LNCAP (cell line): ENCODE measurements around the gene STAG2.

Source experiments
- TF ChIP-seq, protein P1 (sequence below): fragments of 450-650 bp; IDR thresholded peaks from 2 replicates; pipeline ENCODE4 v1.5.1; 2017; ENCODE audit warnings: mild to moderate bottlenecking

Gene STAG2

DNA sequence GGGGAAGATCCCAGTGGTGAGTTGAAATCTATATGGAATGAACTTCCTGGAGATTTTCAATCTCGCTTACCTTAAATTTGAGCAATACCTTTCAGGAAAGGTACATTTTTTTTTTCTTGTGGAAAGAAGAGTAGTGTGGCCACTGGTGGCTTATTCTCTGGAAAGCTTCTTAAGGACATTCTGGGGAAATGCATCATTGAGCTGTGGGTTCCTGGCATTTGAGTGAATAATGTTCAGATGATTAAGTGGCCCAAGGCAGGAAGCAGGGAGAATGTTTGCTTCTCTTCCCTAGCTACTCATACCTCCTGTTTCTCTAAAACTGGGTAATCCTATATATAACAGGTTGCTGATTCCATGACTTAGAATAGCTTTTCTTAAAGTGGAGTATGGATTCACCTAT is 31.8 kb downstream of the STAG2 start:
- TF ChIP-seq, protein P1, sequence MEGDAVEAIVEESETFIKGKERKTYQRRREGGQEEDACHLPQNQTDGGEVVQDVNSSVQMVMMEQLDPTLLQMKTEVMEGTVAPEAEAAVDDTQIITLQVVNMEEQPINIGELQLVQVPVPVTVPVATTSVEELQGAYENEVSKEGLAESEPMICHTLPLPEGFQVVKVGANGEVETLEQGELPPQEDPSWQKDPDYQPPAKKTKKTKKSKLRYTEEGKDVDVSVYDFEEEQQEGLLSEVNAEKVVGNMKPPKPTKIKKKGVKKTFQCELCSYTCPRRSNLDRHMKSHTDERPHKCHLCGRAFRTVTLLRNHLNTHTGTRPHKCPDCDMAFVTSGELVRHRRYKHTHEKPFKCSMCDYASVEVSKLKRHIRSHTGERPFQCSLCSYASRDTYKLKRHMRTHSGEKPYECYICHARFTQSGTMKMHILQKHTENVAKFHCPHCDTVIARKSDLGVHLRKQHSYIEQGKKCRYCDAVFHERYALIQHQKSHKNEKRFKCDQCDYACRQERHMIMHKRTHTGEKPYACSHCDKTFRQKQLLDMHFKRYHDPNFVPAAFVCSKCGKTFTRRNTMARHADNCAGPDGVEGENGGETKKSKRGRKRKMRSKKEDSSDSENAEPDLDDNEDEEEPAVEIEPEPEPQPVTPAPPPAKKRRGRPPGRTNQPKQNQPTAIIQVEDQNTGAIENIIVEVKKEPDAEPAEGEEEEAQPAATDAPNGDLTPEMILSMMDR: no peak

GRCh38 chrX:123993904-123994635 is 32.6 kb downstream of the STAG2 start:
- TF ChIP-seq, protein P1: no peak

DNA sequence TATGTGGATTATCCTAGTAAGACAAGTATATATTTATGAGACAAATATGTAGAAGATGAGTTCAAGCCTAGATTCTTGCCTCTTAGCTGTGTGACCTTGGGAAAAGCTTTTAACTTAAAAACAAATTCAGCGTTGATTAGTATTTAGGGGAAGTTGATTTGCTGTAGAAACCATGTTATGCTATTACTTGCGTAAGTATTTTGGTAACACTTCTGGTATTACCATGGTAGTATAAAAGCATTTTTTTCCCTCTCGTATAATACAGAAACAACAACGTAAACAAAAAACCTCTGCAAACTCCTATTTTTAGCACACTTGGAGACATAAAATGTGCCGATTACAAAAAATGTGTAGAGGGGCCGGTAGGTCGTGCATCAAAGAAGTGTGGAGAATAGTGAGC is 33.2 kb downstream of the STAG2 start:
- TF ChIP-seq, protein P1: no peak

DNA sequence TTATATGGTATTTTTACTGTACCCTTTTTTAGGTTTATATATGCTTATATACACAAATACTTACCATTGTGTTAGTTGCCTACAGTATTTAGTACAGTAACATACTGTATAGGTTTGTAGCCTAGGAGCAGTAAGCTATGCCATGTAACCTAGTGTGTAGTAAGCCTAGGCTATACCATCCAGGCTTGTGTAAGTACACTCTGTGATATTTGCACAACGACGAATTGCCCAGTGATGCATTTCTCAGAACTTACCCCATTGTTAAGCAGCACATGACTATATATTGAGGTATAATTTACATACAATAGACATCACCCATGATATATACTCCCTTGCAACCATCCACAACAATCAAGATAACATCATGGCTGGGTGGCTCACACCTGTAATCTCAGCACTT is 40.1 kb downstream of the STAG2 start:
- TF ChIP-seq, protein P1: no peak

- TF ChIP-seq, protein P1: no peak
Observed at GRCh38 chrX:124005228-124005627, 43.7 kb downstream of the STAG2 start.

DNA sequence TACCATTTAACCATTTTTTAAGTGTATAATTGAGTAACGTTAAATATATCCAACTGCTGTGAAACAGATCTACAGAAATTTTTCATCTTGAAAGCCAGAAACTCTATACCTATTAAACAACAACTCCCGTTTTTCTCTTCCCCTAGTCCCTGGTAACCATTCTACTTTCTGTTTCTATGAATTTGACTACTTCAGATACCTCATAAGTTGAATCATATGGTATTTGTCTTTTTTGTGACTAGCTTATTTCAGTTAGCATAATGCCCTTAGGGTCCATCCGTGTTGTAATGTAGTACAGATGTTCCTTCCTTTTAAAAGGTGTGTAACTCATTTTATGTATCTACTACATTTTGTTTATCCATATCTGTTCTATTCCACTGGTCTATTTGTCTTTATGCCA is 48.7 kb downstream of the STAG2 start:
- TF ChIP-seq, protein P1: no peak

DNA sequence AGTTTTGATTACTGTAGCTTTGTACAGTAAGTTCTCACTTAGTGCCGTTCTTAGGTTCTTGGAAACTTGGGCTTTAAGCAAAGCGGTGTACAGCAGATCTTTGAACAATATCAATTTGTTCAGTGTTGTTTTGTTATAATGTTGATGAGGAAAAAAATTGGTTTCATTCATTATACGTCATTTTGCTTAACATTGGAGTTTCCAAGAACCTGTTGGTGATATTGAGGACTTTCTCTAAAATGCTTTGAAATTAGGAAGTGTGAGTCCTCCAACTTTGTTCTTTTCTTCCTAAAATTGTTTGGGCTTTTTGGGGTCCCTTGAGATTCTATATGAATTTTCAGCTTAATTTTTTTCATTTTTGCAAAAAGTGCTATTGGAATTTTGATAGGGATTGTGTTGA is 49.1 kb downstream of the STAG2 start:
- TF ChIP-seq, protein P1: no peak

- TF ChIP-seq, protein P1: no peak
Observed at GRCh38 chrX:124015721-124016120, 54.2 kb downstream of the STAG2 start.
